Uterus (tissue), 4 donors: ENCODE data around the gene SLC16A3. TPM values are rescaled to one million over a fixed set of nuclear protein-coding genes. Genes with fewer than 3 reads are reported as not detected.

Experiments used
- DNase-seq, 2 donors: peaks; one replicate each; pipeline ENCODE4 v3.0.0-alpha.2; 2019 to 2020
- H3K27ac ChIP-seq, 2 donors: fragments of 200-600 bp; sonication (generic); 1 replicate in 1 of 2; 2 replicates in 1 of 2; pipeline ENCODE4 v1.5.1; 2016 to 2018
- H3K27me3 ChIP-seq, 2 donors: fragments of 200-600 bp; sonication (generic); one replicate each; pipeline ENCODE4 v1.5.1; 2018 to 2019; ENCODE audit warnings: control low read depth in 1 of 2
- H3K36me3 ChIP-seq, 2 donors: fragments of 200-600 bp; sonication (generic); one replicate each; pipeline ENCODE4 v1.5.1; 2019; ENCODE audit warnings: control low read depth in 1 of 2
- H3K4me1 ChIP-seq, 2 donors: fragments of 200-600 bp; sonication (generic); one replicate each; pipeline ENCODE4 v1.5.1; 2018 to 2019; ENCODE audit warnings: control low read depth in 1 of 2
- H3K4me3 ChIP-seq, 2 donors: fragments of 200-600 bp; sonication (generic); 1 replicate in 1 of 2; 2 replicates in 1 of 2; pipeline ENCODE4 v1.5.1; 2018 to 2019; ENCODE audit warnings: mild to moderate bottlenecking in 1 of 2
- H3K9me3 ChIP-seq, 2 donors: fragments of 200-600 bp; sonication (generic); one replicate each; pipeline ENCODE4 v1.5.1; 2019; ENCODE audit warnings: control low read depth in 1 of 2
- POLR2A ChIP-seq, 2 donors: fragments of 450-650 bp; IDR thresholded peaks; one replicate each; pipeline ENCODE4 v1.6.1; 2016; ENCODE audit warnings: antibody characterized with exemption in 2 of 2, mild to moderate bottlenecking in 1 of 2, moderate library complexity in 1 of 2
- intact Hi-C: fragments of 100-400 bp; cut with DNase I; formaldehyde crosslinking; loops from one replicate; pipeline ENCODE4 v1.15.1; 2023; ENCODE audit warnings: low total_unique reads
- total RNA-seq, 4 donors: library from RNA; depleted of rRNA in 3 of 4; stranded (reverse); fragments of >200 nt in 3 of 4; gene quantifications; one replicate each; pipeline versions ENCODE4 v1.1.0 to v1.2.4, GENCODE V29; 2014 to 2023
- TF ChIP-seq, protein P1 (sequence below), 4 experiments: fragments of 200-600 bp in 2 of 4; fragments of 450-650 bp in 2 of 4; sonication (generic) in 2 of 4; IDR thresholded peaks; one replicate each; pipeline ENCODE4 v1.5.1; 2016 to 2019; ENCODE audit warnings: antibody characterized with exemption in 4 of 4, mild to moderate bottlenecking in 2 of 4, moderate library complexity in 1 of 4
- donor health status: DM: yes; HTN: yes; CAD: no.

Gene SLC16A3
- total RNA-seq, 4 donors from 2014 or later, result 1.5 to 28.6 (median 12.2) TPM

GRCh38 chr17:82237083-82237745 lies 8.4 kb downstream of the SLC16A3 start:
- Histone ChIP-seq H3K36me3 (no peaks in the 10 kb centered on the region), H3K4me3 (no peak overlapping the region), H3K27ac (peak overlapping the region; percentile 52 to 86), H3K9me3 (no peaks in the 10 kb centered on the region), H3K27me3 (no peaks in the 10 kb centered on the region), H3K4me1 (peaks cover 11 to 55% of the 10 kb centered on the region in 2 donors)
- peak in 1 of 2 donors; percentile 29 for DNase-seq
- intact Hi-C loops, result loop anchor here (10.0 kb wide), 1 partner anchor 88 kb away; no protein-coding TSS in a partner anchor
- TF ChIP-seq POLR2A (IDR thresholded peaks at IDR 0.05), result no peak

DNA sequence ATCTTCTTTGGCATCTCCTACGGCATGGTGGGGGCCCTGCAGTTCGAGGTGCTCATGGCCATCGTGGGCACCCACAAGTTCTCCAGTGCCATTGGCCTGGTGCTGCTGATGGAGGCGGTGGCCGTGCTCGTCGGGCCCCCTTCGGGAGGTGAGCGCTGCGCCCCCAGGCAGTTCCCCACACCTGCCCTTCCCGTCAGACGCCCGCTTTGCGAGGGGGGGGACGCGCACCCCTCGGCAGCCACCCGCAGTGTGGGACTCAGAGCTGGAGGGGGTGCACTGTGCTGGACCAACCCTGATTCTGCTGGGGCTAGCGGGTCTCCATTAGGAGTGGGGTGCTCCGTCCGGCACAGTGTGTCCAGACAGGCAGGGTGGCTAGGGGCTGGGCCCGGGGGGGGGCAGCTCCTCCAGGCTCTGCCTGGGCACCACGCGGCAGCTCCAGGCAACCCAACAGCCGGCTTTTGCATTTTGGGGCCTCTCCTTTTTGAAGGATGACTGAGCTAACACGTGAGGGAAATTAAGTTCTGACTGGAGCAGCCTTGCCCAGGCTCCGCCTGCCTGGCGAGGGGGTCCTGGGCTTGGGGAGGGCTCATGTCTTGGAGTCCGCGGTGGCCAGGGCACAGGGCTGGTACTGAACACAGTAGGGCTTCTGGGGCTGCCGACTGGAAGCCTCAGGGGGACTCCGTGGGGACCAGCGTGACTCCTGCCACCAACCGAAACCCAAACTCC lies 9.1 kb downstream of the SLC16A3 start:
- Histone ChIP-seq H3K27me3 (no peaks in the 10 kb centered on the region), H3K27ac (peak overlapping the region; percentile 86), H3K4me3 (no peak overlapping the region), H3K36me3 (no peaks in the 10 kb centered on the region), H3K4me1 (peaks cover 11 to 60% of the 10 kb centered on the region in 2 donors), H3K9me3 (no peaks in the 10 kb centered on the region)
- TF ChIP-seq, protein P1, sequence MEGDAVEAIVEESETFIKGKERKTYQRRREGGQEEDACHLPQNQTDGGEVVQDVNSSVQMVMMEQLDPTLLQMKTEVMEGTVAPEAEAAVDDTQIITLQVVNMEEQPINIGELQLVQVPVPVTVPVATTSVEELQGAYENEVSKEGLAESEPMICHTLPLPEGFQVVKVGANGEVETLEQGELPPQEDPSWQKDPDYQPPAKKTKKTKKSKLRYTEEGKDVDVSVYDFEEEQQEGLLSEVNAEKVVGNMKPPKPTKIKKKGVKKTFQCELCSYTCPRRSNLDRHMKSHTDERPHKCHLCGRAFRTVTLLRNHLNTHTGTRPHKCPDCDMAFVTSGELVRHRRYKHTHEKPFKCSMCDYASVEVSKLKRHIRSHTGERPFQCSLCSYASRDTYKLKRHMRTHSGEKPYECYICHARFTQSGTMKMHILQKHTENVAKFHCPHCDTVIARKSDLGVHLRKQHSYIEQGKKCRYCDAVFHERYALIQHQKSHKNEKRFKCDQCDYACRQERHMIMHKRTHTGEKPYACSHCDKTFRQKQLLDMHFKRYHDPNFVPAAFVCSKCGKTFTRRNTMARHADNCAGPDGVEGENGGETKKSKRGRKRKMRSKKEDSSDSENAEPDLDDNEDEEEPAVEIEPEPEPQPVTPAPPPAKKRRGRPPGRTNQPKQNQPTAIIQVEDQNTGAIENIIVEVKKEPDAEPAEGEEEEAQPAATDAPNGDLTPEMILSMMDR (IDR thresholded peaks at IDR 0.05), result no peak
- intact Hi-C loops, result loop anchor here (10.0 kb wide), 1 partner anchor 87 kb away; no protein-coding TSS in a partner anchor
- DNase-seq, result peak in 1 of 2 donors; percentile 39

- Histone ChIP-seq H3K27ac (peak overlapping the region; percentile 86), H3K4me1 (peaks cover 11 to 63% of the 10 kb centered on the region in 2 donors), H3K36me3 (no peaks in the 10 kb centered on the region), H3K9me3 (no peaks in the 10 kb centered on the region), H3K4me3 (peak overlapping the region in 1 of 2 donors; percentile 7), H3K27me3 (no peaks in the 10 kb centered on the region)
- DNase-seq, result peak; percentile 82 to 84
- intact Hi-C loops, result loop anchor here (10.0 kb wide), 1 partner anchor 86 kb away; no protein-coding TSS in a partner anchor
- TF ChIP-seq, protein P1 (IDR thresholded peaks at IDR 0.05), result no peak
- peak in 1 of 2 donors; percentile 46 for TF ChIP-seq POLR2A (IDR thresholded peaks at IDR 0.05)
These were observed 9.8 kb downstream of the SLC16A3 start for GRCh38 chr17:82238472-82239201.

GRCh38 chr17:82239401-82239925 lies 10.6 kb downstream of the SLC16A3 start:
- peak overlapping the region; percentile 86 for H3K27ac ChIP-seq
- no peaks in the 10 kb centered on the region for H3K27me3 ChIP-seq
- no peaks in the 10 kb centered on the region for H3K9me3 ChIP-seq
- no peak overlapping the region for H3K4me3 ChIP-seq
- intact Hi-C loops, result loop anchor here (10.0 kb wide), 1 partner anchor 85 kb away; no protein-coding TSS in a partner anchor
- peaks cover 11 to 63% of the 10 kb centered on the region in 2 donors for H3K4me1 ChIP-seq
- no peak for TF ChIP-seq POLR2A (IDR thresholded peaks at IDR 0.05)
- TF ChIP-seq, protein P1 (IDR thresholded peaks at IDR 0.05), result no peak
- no peaks in the 10 kb centered on the region for H3K36me3 ChIP-seq
- DNase-seq, result no peak

- intact Hi-C loops, result loop anchor here (10.0 kb wide), 1 partner anchor 85 kb away; no protein-coding TSS in a partner anchor
- H3K4me1 ChIP-seq, result peaks cover 11 to 64% of the 10 kb centered on the region in 2 donors
These were observed 11.2 kb downstream of the SLC16A3 start for GRCh38 chr17:82239926-82240505.

More at GRCh38 chr17:82239926-82240505, 11.2 kb downstream of the SLC16A3 start:
- no peak overlapping the region for H3K4me3 ChIP-seq
- H3K27ac ChIP-seq, result peak overlapping the region; percentile 86
- TF ChIP-seq, protein P1 (IDR thresholded peaks at IDR 0.05), result no peak
- TF ChIP-seq POLR2A (IDR thresholded peaks at IDR 0.05), result no peak
- H3K36me3 ChIP-seq, result no peaks in the 10 kb centered on the region
- no peaks in the 10 kb centered on the region for H3K27me3 ChIP-seq
- no peaks in the 10 kb centered on the region for H3K9me3 ChIP-seq
- DNase-seq, result peak in 1 of 2 donors; percentile 21
